HCT116 (cell line): ENCODE results near the gene PLEKHG1. TPM values are rescaled to one million over a fixed set of nuclear protein-coding genes. Genes with fewer than 3 reads are reported as not detected.

ENCODE experiments used
- ATAC-seq: fragments of 200-7000 bp; cut with Tn5 transposase; 2 replicates; pipeline ENCODE4 v1.9.1; 2020; ENCODE audit warnings: mild to moderate bottlenecking, moderate library complexity
- BruUV-seq: library from RNA; stranded (reverse); fragments of 400-500 nt; replicated peaks from 2 replicates; lab custom pipeline; 2021; lab: Mats Ljungman, UMichigan
- CTCF ChIA-PET: fragments of 300-600 bp; sonication (Branson Sonifier 250); formaldehyde crosslinking; loops from one replicate; lab custom pipeline; 2021; ENCODE audit warnings: antibody characterized with exemption; lab: Charles Lee
- POLR2A ChIA-PET: fragments of 300-600, 350-600 bp; sonication (Branson Sonifier 250); formaldehyde crosslinking; loops from one replicate; lab custom pipeline; 2021; ENCODE audit warnings: antibody characterized with exemption; lab: Charles Lee
- RAD21 ChIA-PET, 2 experiments: fragments of 300-600 bp; sonication (Branson Sonifier 250); formaldehyde crosslinking; loops; one replicate each; lab custom pipeline; 2023; ENCODE audit warnings: low total read pairs in 2 of 2; ENCODE audit not compliant: uncharacterized antibody in 2 of 2, unreplicated experiment in 2 of 2, low non-redundant PET in 1 of 2; lab: Charles Lee
- DNase-seq: peaks from one replicate; pipeline ENCODE4 v3.0.0-alpha.2; 2010; ENCODE audit warnings: low read depth, low spot score
- H2AFZ ChIP-seq: fragments of 200-600 bp; shearing (Covaris generic), sonication (generic); 2 replicates; pipeline ENCODE4 v1.6.1; 2017; ENCODE audit warnings: low read depth, mixed run types, mixed read lengths, antibody characterized with exemption, low read length; ENCODE audit not compliant: poor library complexity, severe bottlenecking
- H3K27ac ChIP-seq: 2 replicates; pipeline ENCODE4 v1.5.1; 2012; ENCODE audit warnings: low read depth, low read length
- H3K27me3 ChIP-seq: fragments of 200-600 bp; sonication (generic); 2 replicates; pipeline ENCODE4 v1.6.1; 2016; ENCODE audit warnings: mixed run types, low read length, mixed read lengths; ENCODE audit not compliant: insufficient read depth
- H3K36me3 ChIP-seq, 2 experiments: fragments of 200-500 bp in 1 of 2; fragments of 200-600 bp in 1 of 2; sonication (Bioruptor generic) in 1 of 2; sonication (generic) in 1 of 2; 2 replicates each; pipeline versions ENCODE4 v1.5.1 to v1.6.1; 2014 to 2016; ENCODE audit warnings: low read length in 2 of 2, inconsistent platforms in 1 of 2, mixed read lengths in 1 of 2, mixed run types in 1 of 2; ENCODE audit not compliant: insufficient read depth in 2 of 2, control insufficient read depth in 1 of 2
- H3K4me1 ChIP-seq, 2 experiments: fragments of 200-600 bp in 1 of 2; sonication (generic) in 1 of 2; 2 replicates each; pipeline versions ENCODE4 v1.5.1 to v1.6.1; 2012 to 2017; ENCODE audit warnings: low read length in 2 of 2, inconsistent platforms in 1 of 2, mild to moderate bottlenecking in 1 of 2, mixed read lengths in 1 of 2, mixed run types in 1 of 2, moderate library complexity in 1 of 2; ENCODE audit not compliant: insufficient read depth in 2 of 2, control insufficient read depth in 1 of 2
- H3K4me2 ChIP-seq: fragments of 200-600 bp; sonication (generic); 2 replicates; pipeline ENCODE4 v1.6.1; 2017; ENCODE audit warnings: mixed run types, low read length, mixed read lengths
- H3K4me3 ChIP-seq, 2 experiments: fragments of 200-600 bp in 1 of 2; sonication (generic) in 1 of 2; replicated peaks in 1 of 2; 2 replicates each; pipeline ENCODE4 v1.5.1; 2011 to 2016; ENCODE audit warnings: low read length in 2 of 2, control low read depth in 1 of 2, low read depth in 1 of 2, mild to moderate bottlenecking in 1 of 2, mixed read lengths in 1 of 2, mixed run types in 1 of 2
- H3K79me2 ChIP-seq: fragments of 200-600 bp; sonication (generic); 2 replicates; pipeline ENCODE4 v1.6.1; 2017; ENCODE audit warnings: mild to moderate bottlenecking, mixed run types, low read length, moderate library complexity, mixed read lengths; ENCODE audit not compliant: insufficient read depth
- H3K9ac ChIP-seq: fragments of 200-600 bp; sonication (generic); 2 replicates; pipeline ENCODE4 v1.6.1; 2016; ENCODE audit warnings: low read length, mixed read lengths
- H3K9me2 ChIP-seq: fragments of 200-600 bp; sonication (generic), shearing (Covaris generic); 2 replicates; pipeline ENCODE4 v1.6.1; 2017; ENCODE audit warnings: mixed run types, mild to moderate bottlenecking, moderate library complexity; ENCODE audit not compliant: insufficient read depth
- H3K9me3 ChIP-seq, 2 experiments: fragments of 200-500 bp in 1 of 2; fragments of 200-600 bp in 1 of 2; sonication (Bioruptor generic) in 1 of 2; sonication (generic) in 1 of 2; 2 replicates each; pipeline ENCODE4 v1.6.1; 2014 to 2017; ENCODE audit warnings: low read length in 2 of 2, mixed read lengths in 2 of 2, inconsistent platforms in 1 of 2, low read depth in 1 of 2, mild to moderate bottlenecking in 1 of 2, mixed run types in 1 of 2, moderate library complexity in 1 of 2; ENCODE audit not compliant: control insufficient read depth in 1 of 2, insufficient read depth in 1 of 2
- H4K20me1 ChIP-seq: fragments of 200-600 bp; sonication (generic), shearing (Covaris generic); 2 replicates; pipeline ENCODE4 v1.6.1; 2017; ENCODE audit warnings: mixed run types, mild to moderate bottlenecking, moderate library complexity; ENCODE audit not compliant: insufficient read depth
- CBX3 ChIP-seq: IDR thresholded peaks from 2 replicates; pipeline ENCODE4 v1.6.1; 2012; ENCODE audit warnings: low read depth
- CEBPB ChIP-seq: IDR thresholded peaks from 2 replicates; pipeline ENCODE4 v1.6.1; 2012; ENCODE audit warnings: low read depth
- EGR1 ChIP-seq: IDR thresholded peaks from 2 replicates; pipeline ENCODE4 v1.6.1; 2012; ENCODE audit warnings: low read depth
- ELF1 ChIP-seq: IDR thresholded peaks from 2 replicates; pipeline ENCODE4 v1.6.1; 2012; ENCODE audit warnings: low read depth, borderline replicate concordance
- FOSL1 ChIP-seq: IDR thresholded peaks from 2 replicates; pipeline ENCODE4 v1.6.1; 2012; ENCODE audit warnings: low read depth
- JUND ChIP-seq: IDR thresholded peaks from 2 replicates; pipeline ENCODE4 v1.6.1; 2012
- POLR2A ChIP-seq: IDR thresholded peaks from 2 replicates; pipeline ENCODE4 v1.7.0; 2011; ENCODE audit warnings: borderline replicate concordance; ENCODE audit not compliant: insufficient read depth, insufficient read length; ENCODE audit errors: extremely low read depth
- SIN3A ChIP-seq: IDR thresholded peaks from 2 replicates; pipeline ENCODE4 v1.6.1; 2012; ENCODE audit warnings: low read depth
- SP1 ChIP-seq: IDR thresholded peaks from 2 replicates; pipeline ENCODE4 v1.6.1; 2012; ENCODE audit warnings: low read depth
- YY1 ChIP-seq: IDR thresholded peaks from 2 replicates; pipeline ENCODE4 v1.6.1; 2011; ENCODE audit warnings: low read length, low read depth, moderate library complexity, mild to moderate bottlenecking; ENCODE audit not compliant: insufficient replicate concordance; ENCODE audit errors: extremely low read depth
- intact Hi-C: fragments of 100-400 bp; cut with micrococcal nuclease; formaldehyde crosslinking; loops from 2 replicates; pipeline ENCODE4 v1.10.0; 2022
- total RNA-seq: library from RNA; stranded (reverse); gene quantifications from one replicate; pipeline ENCODE4 v1.2.1, GENCODE V29; 2021; ENCODE audit not compliant: unreplicated experiment
- TF ChIP-seq, protein P1 (sequence below): IDR thresholded peaks from 2 replicates; pipeline ENCODE4 v1.6.1; 2012; ENCODE audit warnings: low read depth
- TF ChIP-seq, protein P2 (sequence below), 3 experiments: fragments of 200-600 bp in 1 of 3; sonication (generic) in 1 of 3; IDR thresholded peaks in 2 of 3; conservative IDR thresholded peaks in 1 of 3; 2 replicates each; pipeline ENCODE4 v1.5.1; 2012 to 2017; ENCODE audit warnings: low read depth in 2 of 3, low read length in 2 of 3, antibody characterized with exemption in 1 of 3, borderline replicate concordance in 1 of 3, control low read depth in 1 of 3, mild to moderate bottlenecking in 1 of 3, mixed read lengths in 1 of 3, mixed run types in 1 of 3, moderate library complexity in 1 of 3; ENCODE audit not compliant: insufficient read depth in 1 of 3
- TF ChIP-seq, protein P3 (sequence below): IDR thresholded peaks from 2 replicates; pipeline ENCODE4 v1.6.1; 2012
- TF ChIP-seq, protein P4 (sequence below): IDR thresholded peaks from 2 replicates; pipeline ENCODE4 v1.6.1; 2012

Gene PLEKHG1
- total RNA-seq, 1 experiment from 2014 or later: 10.4 TPM

DNA sequence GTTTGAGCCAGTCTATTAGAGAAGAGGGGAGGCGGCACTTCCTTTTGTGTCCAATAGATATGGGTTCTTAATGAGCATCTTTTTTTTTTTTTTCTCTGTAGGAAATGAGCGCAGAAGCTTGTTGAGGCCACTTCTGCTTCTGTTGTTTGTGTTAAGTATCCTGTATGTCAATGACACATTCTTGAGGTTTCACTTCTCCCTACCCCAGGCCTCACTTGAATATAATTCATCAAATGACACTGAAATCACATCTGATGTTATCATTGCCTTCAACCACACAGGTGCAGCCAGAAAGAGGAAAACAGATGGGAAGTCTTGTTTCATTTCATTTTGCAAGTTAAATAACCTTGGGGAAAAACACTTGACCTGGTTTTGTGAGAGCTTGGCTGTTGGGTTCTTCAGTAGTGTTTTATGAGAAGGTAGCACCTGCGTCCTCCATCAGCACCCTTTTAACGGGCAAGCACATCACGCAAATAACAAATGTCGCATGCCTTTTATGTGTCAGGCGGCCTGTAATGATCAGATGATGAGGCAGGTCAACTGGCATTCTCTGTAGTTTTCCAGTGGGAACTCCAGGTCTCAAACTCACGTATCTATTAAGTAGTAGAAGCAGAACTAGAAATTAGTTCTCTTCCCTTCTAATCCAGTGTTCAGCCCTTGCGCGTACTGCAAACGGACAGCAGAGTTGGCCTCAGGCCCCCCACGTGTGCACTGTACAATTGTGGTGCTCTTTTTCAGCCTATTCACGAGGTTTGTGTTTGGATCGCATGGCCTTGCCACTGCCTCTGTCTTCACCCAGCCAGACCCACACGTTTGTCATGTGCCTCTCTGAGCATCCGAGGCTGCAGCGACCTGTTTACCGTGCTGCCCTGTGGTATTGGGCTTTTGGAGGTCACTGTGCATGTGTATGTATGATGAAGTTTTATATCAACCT lies 23.5 kb downstream of the PLEKHG1 start:
- TF ChIP-seq FOSL1 (no peak), EGR1 (no peak)
- TF ChIP-seq, all 23 proteins: peak for 0
- H3K4me3 ChIP-seq: no peak overlapping the region
- BruUV-seq: no TSS peak
- RAD21 ChIA-PET: no interaction called here
- ATAC-seq (no peak), DNase-seq (no peak)
- no peak overlapping the region for H2AFZ ChIP-seq
- H3K4me2 ChIP-seq: no peak overlapping the region
- POLR2A ChIA-PET: no interaction called here
- H3K4me1 ChIP-seq: no peaks in the 10 kb centered on the region
- CTCF ChIA-PET: no interaction called here
- H4K20me1 ChIP-seq: no peaks in the 10 kb centered on the region
- H3K36me3 ChIP-seq: no peaks in the 10 kb centered on the region
- no peaks in the 10 kb centered on the region for H3K9me2 ChIP-seq
- no peaks in the 10 kb centered on the region for H3K9me3 ChIP-seq
- intact Hi-C loops: no loop called here
- H3K27ac ChIP-seq: no peak overlapping the region
- no peaks in the 10 kb centered on the region for H3K79me2 ChIP-seq
- H3K27me3 ChIP-seq: no peaks in the 10 kb centered on the region
- no peak overlapping the region for H3K9ac ChIP-seq

DNA sequence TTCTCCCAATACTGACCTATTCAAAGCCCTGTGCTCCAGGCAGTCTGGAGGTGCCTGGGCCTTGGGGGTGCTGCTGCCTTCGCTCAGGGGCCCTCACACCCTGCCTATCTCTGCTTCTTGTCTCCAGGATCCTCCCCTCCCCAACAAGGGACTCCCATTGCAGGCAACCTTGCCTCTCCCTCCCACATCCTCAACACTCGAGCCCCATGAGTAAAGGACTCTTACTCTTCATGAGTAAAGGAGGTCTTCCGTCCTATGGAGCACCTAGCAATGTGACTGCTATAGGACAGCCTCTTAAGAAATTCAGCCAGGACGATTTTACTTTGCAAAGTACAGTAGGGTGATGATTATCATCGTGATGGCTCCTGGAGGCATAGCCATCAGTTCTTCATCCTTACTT lies 24.5 kb downstream of the PLEKHG1 start:
- Histone ChIP-seq H3K79me2 (no peaks in the 10 kb centered on the region), H3K4me3 (no peak overlapping the region), H2AFZ (no peak overlapping the region), H3K9me2 (no peaks in the 10 kb centered on the region), H3K4me2 (no peak overlapping the region), H3K36me3 (no peaks in the 10 kb centered on the region), H3K27ac (no peak overlapping the region), H3K4me1 (no peaks in the 10 kb centered on the region), H3K27me3 (no peaks in the 10 kb centered on the region), H3K9me3 (no peaks in the 10 kb centered on the region), H4K20me1 (no peaks in the 10 kb centered on the region), H3K9ac (no peak overlapping the region)
- intact Hi-C loops: no loop called here
- CTCF ChIA-PET: no interaction called here
- RAD21 ChIA-PET: no interaction called here
- DNase-seq: no peak
- POLR2A ChIA-PET: no interaction called here
- BruUV-seq: no TSS peak
- no peak for ATAC-seq
- TF ChIP-seq FOSL1: no peak
- TF ChIP-seq, protein P1, sequence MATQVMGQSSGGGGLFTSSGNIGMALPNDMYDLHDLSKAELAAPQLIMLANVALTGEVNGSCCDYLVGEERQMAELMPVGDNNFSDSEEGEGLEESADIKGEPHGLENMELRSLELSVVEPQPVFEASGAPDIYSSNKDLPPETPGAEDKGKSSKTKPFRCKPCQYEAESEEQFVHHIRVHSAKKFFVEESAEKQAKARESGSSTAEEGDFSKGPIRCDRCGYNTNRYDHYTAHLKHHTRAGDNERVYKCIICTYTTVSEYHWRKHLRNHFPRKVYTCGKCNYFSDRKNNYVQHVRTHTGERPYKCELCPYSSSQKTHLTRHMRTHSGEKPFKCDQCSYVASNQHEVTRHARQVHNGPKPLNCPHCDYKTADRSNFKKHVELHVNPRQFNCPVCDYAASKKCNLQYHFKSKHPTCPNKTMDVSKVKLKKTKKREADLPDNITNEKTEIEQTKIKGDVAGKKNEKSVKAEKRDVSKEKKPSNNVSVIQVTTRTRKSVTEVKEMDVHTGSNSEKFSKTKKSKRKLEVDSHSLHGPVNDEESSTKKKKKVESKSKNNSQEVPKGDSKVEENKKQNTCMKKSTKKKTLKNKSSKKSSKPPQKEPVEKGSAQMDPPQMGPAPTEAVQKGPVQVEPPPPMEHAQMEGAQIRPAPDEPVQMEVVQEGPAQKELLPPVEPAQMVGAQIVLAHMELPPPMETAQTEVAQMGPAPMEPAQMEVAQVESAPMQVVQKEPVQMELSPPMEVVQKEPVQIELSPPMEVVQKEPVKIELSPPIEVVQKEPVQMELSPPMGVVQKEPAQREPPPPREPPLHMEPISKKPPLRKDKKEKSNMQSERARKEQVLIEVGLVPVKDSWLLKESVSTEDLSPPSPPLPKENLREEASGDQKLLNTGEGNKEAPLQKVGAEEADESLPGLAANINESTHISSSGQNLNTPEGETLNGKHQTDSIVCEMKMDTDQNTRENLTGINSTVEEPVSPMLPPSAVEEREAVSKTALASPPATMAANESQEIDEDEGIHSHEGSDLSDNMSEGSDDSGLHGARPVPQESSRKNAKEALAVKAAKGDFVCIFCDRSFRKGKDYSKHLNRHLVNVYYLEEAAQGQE: no peak
- no peak for TF ChIP-seq YY1
- TF ChIP-seq EGR1: no peak
- no peak for TF ChIP-seq CBX3
- TF ChIP-seq, protein P2, sequence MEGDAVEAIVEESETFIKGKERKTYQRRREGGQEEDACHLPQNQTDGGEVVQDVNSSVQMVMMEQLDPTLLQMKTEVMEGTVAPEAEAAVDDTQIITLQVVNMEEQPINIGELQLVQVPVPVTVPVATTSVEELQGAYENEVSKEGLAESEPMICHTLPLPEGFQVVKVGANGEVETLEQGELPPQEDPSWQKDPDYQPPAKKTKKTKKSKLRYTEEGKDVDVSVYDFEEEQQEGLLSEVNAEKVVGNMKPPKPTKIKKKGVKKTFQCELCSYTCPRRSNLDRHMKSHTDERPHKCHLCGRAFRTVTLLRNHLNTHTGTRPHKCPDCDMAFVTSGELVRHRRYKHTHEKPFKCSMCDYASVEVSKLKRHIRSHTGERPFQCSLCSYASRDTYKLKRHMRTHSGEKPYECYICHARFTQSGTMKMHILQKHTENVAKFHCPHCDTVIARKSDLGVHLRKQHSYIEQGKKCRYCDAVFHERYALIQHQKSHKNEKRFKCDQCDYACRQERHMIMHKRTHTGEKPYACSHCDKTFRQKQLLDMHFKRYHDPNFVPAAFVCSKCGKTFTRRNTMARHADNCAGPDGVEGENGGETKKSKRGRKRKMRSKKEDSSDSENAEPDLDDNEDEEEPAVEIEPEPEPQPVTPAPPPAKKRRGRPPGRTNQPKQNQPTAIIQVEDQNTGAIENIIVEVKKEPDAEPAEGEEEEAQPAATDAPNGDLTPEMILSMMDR (IDR thresholded peaks at IDR 0.05 in 2 of 3, conservative IDR thresholded peaks at IDR 0.05 in 1 of 3; ENCODE audit: borderline replicate concordance in 1 of 3, insufficient read depth in 1 of 3, low read depth in 2 of 3, low read length in 2 of 3): no peak
- TF ChIP-seq SP1: no peak
- TF ChIP-seq, protein P3, sequence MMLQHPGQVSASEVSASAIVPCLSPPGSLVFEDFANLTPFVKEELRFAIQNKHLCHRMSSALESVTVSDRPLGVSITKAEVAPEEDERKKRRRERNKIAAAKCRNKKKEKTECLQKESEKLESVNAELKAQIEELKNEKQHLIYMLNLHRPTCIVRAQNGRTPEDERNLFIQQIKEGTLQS: no peak
- TF ChIP-seq CEBPB: no peak
- no peak for TF ChIP-seq POLR2A
- TF ChIP-seq, protein P4, sequence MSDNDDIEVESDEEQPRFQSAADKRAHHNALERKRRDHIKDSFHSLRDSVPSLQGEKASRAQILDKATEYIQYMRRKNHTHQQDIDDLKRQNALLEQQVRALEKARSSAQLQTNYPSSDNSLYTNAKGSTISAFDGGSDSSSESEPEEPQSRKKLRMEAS: no peak
- no peak for TF ChIP-seq SIN3A
- no peak for TF ChIP-seq ELF1
- TF ChIP-seq JUND: no peak
